ENCODE results near the gene INTS11. TPM values are rescaled to one million over a fixed set of nuclear protein-coding genes. Genes with fewer than 3 reads are reported as not detected.

Gene INTS11
- total RNA-seq, 1 experiment from 2014 or later, result 254 TPM

DNA sequence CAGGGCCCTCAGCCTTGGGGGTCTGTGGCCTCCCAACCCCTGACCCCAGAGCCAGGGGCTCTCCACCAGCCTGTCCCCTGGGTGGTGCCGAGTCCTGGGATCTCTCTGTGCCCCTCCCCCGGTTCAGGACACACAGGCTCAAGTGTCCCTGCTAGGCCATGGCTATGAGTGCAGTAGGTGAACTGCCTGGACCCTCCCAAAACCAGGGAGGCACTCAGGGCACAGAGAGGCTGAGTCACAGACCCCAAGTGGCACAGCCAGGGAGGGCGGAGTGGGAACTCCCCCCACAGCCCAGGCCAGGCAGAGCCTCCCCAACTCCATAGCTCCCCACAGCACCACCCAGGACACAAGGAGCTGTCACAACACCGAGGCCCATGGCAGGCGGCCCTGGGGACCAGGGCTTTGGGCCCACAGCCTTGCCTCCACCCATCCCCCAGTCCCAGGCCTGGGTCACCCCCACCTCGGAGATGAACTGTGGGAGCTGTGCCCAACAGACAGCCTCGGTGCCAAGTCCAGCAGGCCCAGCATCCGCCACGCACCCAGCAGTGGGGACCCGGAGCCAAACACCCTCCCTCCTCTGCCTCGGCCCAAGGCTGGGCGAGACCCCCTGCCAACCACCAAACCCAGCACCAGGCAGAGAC lies 21.5 kb upstream of the INTS11 start:
- ChIA-PET CTCF (no interaction called here), POLR2A (ENCODE audit: unreplicated experiment) (no interaction called here)
- Histone ChIP-seq H3K9me2 (replicated peaks; ENCODE audit: low read length) (no peaks in the 10 kb centered on the region), H2AFZ (ENCODE audit: low read length) (no peak overlapping the region), H4K20me1 (ENCODE audit: low read length) (no peaks in the 10 kb centered on the region), H3K36me3 (ENCODE audit: low read depth, low read length) (peaks cover 18% of the 10 kb centered on the region; the same call in 1 of the 2 replicates), H3K4me3 (ENCODE audit: low read length) (peak overlapping the region; percentile 91), H3F3A (ENCODE audit: low read length, unreplicated experiment) (no peaks in the 10 kb centered on the region), H3K9me3 (ENCODE audit: low read length) (no peaks in the 10 kb centered on the region), H3K4me2 (ENCODE audit: low read length) (peak overlapping the region; percentile 98), H3K79me2 (ENCODE audit: low read length) (peaks cover 78% of the 10 kb centered on the region), H3K4me1 (ENCODE audit: insufficient read depth, low read length) (peaks cover 45% of the 10 kb centered on the region), H3K9ac (ENCODE audit: low read length) (peak overlapping the region; percentile 93), H3K27me3 (ENCODE audit: low read length) (no peaks in the 10 kb centered on the region), H3K27ac (ENCODE audit: low read length) (peak overlapping the region; percentile 97)
- no TSS peak for BruUV-seq (replicated peaks)
- ATAC-seq, result no peak
- TF ChIP-seq CTCF (conservative IDR thresholded peaks at IDR 0.05; ENCODE audit: low read depth, low read length), result no peak
- no peak for TF ChIP-seq EZH2phosphoT487 (IDR thresholded peaks at IDR 0.05; ENCODE audit: borderline replicate concordance, low read length)
- no peak for TF ChIP-seq EZH2 (IDR thresholded peaks at IDR 0.05; ENCODE audit: low read length, unreplicated experiment)
- intact Hi-C loops (cut with micrococcal nuclease), result loop anchor here (2.0 kb wide), 3 partner anchors 15 to 29 kb away; partner anchors contain the start of genes AURKAIP1 and TAS1R3
- DNase-seq, result no peak

GRCh38 chr1:1345384-1345783 lies 20.9 kb upstream of the INTS11 start:
- no TSS peak for BruUV-seq (replicated peaks)
- Histone ChIP-seq H3F3A (ENCODE audit: low read length, unreplicated experiment) (no peaks in the 10 kb centered on the region), H3K4me2 (ENCODE audit: low read length) (peak overlapping the region; percentile 98), H3K4me3 (ENCODE audit: low read length) (peak overlapping the region; percentile 91), H3K4me1 (ENCODE audit: insufficient read depth, low read length) (peaks cover 45% of the 10 kb centered on the region), H3K27me3 (ENCODE audit: low read length) (no peaks in the 10 kb centered on the region), H3K79me2 (ENCODE audit: low read length) (peaks cover 78% of the 10 kb centered on the region), H3K36me3 (ENCODE audit: low read depth, low read length) (peaks cover 24% of the 10 kb centered on the region; the same call in 1 of the 2 replicates), H3K27ac (ENCODE audit: low read length) (peak overlapping the region; percentile 97), H2AFZ (ENCODE audit: low read length) (no peak overlapping the region), H4K20me1 (ENCODE audit: low read length) (no peaks in the 10 kb centered on the region), H3K9me3 (ENCODE audit: low read length) (no peaks in the 10 kb centered on the region), H3K9ac (ENCODE audit: low read length) (peak overlapping the region; percentile 93), H3K9me2 (replicated peaks; ENCODE audit: low read length) (no peaks in the 10 kb centered on the region)
- intact Hi-C loops (cut with micrococcal nuclease), result loop anchor here (2.0 kb wide), 3 partner anchors 15 to 29 kb away; partner anchors contain the start of genes AURKAIP1 and TAS1R3
- ChIA-PET CTCF (no interaction called here), POLR2A (ENCODE audit: unreplicated experiment) (no interaction called here)
- DNase-seq (peak; percentile 71), ATAC-seq (peak; percentile 18)
- TF ChIP-seq CTCF (conservative IDR thresholded peaks at IDR 0.05; ENCODE audit: low read depth, low read length) (no peak; the same call in 1 of the 2 replicates), EZH2 (IDR thresholded peaks at IDR 0.05; ENCODE audit: low read length, unreplicated experiment) (no peak), EZH2phosphoT487 (IDR thresholded peaks at IDR 0.05; ENCODE audit: borderline replicate concordance, low read length) (no peak)

Data from PC-3 (cell line).